Astrocyte of the spinal cord (primary cell): ENCODE data around the gene L3MBTL3.

Experiments
- DNase-seq: peaks from one replicate; pipeline ENCODE4 v3.0.0; 2011; ENCODE audit warnings: low read depth, low spot score
- H3K4me3 ChIP-seq: 2 replicates; pipeline ENCODE4 v1.5.1; 2011; ENCODE audit warnings: low read depth, mild to moderate bottlenecking, low read length, moderate library complexity
- in situ Hi-C: cut with HindIII; loops from 2 replicates; pipeline ENCODE4 v1.10.0; 2017; ENCODE audit warnings: low sequenced_read_pairs
- TF ChIP-seq, protein P1 (sequence below): IDR thresholded peaks from 2 replicates; pipeline ENCODE4 v1.5.1; 2012; ENCODE audit warnings: low read depth, mild to moderate bottlenecking, low read length, inconsistent platforms

Gene L3MBTL3

DNA sequence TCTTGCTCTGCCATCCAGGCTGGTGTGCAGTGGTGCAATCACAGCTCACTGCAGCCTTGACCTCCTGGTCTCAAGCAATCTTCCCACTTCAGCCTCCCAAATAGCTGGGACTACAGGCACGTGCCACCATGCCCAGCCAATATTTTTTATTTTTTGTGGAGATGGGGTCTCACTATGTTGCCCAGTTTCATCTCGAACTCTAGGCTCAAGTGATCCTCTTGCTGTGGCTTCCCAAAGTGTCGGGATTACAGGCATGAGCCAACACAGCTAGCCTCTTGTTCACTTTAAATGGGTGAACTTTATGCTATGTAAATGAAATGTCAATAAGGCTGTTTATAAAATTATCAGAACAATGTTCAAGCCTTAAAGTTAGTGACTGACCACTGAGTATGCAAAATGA is 167.3 kb downstream of the L3MBTL3 start:
- no peak overlapping the region for H3K4me3 ChIP-seq
- TF ChIP-seq, protein P1, sequence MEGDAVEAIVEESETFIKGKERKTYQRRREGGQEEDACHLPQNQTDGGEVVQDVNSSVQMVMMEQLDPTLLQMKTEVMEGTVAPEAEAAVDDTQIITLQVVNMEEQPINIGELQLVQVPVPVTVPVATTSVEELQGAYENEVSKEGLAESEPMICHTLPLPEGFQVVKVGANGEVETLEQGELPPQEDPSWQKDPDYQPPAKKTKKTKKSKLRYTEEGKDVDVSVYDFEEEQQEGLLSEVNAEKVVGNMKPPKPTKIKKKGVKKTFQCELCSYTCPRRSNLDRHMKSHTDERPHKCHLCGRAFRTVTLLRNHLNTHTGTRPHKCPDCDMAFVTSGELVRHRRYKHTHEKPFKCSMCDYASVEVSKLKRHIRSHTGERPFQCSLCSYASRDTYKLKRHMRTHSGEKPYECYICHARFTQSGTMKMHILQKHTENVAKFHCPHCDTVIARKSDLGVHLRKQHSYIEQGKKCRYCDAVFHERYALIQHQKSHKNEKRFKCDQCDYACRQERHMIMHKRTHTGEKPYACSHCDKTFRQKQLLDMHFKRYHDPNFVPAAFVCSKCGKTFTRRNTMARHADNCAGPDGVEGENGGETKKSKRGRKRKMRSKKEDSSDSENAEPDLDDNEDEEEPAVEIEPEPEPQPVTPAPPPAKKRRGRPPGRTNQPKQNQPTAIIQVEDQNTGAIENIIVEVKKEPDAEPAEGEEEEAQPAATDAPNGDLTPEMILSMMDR = no peak
- DNase-seq = no peak
- in situ Hi-C loops = no loop called here

DNA sequence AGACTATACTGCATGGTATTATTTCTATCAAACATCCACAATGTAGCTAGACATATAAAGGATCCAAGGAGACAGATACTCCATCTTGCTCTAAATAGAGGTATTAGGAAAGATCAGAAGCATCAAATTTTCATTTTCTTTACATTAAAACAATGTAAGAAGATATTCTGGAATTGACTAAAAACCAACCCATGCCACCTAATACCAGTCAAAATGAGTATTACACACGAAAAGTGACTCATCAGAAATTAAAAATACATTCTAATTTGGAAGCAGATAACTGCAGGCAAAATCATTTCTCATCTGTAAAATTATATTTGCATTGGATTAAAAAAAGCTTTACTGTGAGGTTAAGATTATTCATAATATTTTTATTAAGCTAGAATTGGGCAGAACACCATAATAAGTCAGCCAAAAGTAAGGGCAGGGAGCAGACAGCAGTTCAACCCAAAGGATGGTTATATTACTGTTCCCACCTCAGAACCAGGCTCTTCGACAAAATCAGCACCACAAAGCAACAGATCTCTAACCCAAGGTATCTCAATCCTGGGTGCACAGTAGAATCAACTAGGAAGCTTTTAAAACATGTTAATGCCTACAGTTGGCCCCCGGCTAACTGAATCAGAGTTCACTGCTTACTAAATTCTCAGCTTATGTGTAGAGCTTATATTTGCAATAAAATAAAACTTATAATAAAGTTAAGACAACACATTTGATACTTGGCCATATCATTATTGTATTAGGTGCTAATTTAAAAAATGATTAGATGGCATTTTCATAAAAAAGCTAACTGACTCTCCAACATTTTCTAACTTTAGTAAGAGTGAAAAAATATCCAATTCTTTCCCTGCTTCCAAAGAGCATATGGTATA is 169.2 kb downstream of the L3MBTL3 start:
- TF ChIP-seq, protein P1 = no peak
- DNase-seq = no peak
- no peak overlapping the region for H3K4me3 ChIP-seq
- in situ Hi-C loops = no loop called here

DNA sequence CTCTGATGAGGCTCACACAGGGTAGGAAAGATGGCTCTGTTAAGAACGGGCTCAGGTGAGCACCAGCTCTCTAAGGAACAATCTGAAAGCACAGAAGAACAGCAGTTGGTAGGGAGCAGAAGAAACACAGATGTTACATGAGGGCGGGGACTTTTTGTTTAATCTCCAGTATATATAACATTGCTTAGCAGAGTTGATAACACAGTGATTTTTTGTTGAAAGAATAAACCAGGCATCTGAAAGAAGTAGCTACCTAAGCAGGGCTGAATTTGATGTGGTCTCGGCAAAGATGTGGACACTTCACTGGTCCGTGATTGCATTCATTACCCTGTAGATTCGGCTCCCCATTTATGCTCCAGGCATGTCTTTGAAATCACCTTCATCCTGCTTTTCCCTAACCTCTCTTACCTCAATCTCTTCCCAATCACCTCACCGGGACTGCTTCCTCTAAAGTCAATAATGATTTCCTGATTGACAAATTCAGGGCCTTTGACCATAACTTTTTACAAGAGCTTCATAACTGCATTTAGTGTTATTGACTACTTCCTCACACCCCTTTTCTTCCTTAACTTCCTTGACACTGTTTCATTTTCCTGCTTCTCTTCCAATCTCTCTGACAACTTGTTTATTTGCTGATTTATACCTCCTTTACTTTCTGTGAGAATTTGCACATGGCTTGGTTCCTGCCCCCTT is 170.0 kb downstream of the L3MBTL3 start:
- no peak for DNase-seq
- TF ChIP-seq, protein P1 = no peak
- in situ Hi-C loops = no loop called here
- H3K4me3 ChIP-seq = no peak overlapping the region

DNA sequence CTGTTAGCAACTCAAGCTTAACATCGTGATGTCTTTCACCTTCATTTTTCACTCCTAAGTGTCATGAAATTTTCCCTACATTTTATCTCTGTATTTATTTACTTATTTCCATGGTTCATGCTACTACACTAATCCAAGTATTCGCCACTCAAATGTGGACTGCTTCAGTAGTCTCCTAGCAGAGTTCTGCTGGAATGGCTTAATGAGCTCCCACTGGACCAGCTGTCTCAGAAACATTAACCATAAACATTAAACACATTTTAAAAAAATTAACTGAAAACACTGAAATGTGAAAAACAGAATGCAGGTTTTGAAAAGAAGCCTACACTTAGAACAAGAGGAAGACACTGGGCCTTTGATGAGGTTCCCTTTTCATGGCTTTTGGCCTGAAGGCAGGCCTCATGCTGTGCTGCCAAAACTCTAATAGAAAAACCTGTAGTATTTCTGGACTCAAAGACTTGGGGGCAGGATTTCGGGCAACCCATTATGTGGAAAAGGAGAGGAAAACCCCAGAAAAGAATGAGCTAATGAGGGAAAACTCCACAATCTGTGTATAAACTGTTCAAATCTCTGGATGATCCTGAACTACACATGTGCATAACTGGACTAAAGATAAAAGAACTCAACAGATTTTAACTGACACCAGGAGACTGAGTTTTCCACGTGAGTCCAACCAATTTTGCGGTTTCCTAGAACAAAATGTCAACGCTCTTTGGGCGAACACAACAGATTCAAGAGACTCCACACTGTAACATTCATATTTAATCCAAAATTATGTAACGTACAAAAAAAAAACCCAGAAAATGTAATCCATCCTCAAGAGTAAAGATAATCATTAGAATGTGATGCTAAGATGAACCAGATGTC is 171.4 kb downstream of the L3MBTL3 start:
- no peak for DNase-seq
- in situ Hi-C loops = no loop called here
- no peak overlapping the region for H3K4me3 ChIP-seq
- TF ChIP-seq, protein P1 = no peak
